GM19395 (cell line): ENCODE measurements around the gene SORBS1.

ENCODE experiments used
- ATAC-seq: cut with Tn5 transposase; IDR thresholded peaks from one replicate; pipeline ENCODE4 v1.9.1; 2021; ENCODE audit warnings: mild to moderate bottlenecking, moderate library complexity; ENCODE audit not compliant: unreplicated experiment

Gene SORBS1

DNA sequence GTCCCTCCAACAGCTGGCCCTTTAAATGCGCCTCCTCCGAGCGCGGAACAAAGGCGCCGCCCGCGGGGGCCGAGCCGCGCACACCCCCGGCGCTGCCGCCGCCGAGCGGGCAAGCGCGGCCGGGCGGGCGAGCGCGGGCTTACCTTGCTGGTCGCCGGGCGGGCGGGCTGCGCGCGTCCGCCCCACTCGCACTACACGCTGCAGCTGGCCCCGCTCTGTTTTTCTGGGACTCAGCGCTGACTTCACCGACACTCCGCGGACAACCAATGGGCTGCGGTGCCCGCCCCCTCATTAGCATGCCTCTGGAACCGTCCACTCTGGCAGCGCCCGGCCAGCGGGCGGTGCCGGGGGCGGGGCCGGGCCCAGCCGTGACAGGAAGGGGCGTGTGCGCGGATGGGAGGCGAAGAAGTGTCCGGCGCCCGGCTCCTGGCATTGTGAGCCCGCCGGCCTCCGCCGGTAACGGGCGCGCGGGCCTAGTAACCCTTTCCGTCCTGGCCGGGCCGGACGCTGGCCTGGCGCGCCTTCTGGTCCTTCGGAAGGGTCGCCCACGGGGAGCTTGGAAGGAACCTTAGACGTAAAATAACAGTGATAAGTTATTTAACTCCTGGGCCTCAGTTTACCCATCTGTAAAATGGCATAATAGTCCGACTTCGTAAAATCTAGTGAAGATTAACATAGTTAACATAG lies at the start of gene SORBS1:
SORBS1 (minus strand) TSS at position 195 of the 687 bp plus-strand sequence. CDS start 120,236 bp downstream, outside the sequence.
- peak; percentile 100 for ATAC-seq

DNA sequence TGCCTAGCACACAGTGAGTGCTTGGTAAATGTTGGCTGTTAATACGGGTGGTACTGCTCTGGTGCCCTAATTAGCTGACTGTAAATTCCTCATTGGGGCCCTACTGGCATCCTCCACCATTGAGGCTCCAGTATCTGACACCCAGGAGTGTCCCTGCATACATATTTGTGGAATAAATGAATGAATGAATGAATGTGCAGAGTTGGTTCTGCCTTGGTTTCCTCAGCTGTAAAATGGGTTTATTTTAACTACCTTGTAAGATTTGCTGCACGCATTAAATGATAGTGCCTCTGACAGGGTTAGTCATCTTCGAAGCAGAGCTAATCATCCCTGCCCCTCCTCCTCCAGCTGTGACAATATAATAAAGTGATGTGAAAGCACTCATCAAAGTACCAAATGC lies 49.6 kb upstream of the SORBS1 start:
- no peak for ATAC-seq

DNA sequence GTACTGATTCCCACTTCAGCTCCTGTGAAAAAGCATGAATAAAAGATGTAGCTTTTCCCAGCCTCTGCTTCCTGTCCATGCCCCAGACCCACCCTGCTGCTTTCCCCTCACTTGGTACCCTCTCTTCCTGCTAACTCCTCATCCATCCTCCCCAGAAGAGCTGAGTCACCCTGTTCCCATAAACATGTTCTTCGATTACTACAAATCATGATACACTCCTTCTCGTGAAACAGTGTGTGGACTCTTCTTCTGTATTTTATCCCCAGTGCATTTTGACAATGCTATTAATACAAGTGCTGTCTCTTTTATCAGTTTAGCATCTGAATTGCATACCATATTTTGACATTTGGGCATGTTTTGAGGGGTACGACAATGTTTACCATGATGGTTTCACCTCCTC lies 45.8 kb upstream of the SORBS1 start:
- no peak for ATAC-seq

DNA sequence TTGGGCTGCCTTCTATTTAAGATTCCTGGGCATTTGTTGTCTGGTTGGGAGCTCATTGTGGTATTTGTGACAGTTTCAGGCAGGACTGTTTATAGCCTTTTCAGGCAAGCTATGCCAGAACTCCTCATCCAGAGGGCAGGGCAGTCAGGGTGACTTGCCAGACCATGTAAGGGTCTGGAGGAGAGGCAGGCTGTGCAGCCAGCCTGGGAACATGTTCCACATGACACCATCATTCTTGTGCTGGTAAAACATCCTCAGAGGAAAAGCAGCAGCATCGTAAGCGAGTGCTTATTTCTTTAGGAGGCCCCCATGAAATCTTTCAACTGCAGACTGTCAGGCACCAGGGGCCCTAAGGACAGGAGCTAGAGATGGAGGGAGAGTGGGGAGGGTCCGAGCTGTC lies 44.0 kb upstream of the SORBS1 start:
- no peak for ATAC-seq

DNA sequence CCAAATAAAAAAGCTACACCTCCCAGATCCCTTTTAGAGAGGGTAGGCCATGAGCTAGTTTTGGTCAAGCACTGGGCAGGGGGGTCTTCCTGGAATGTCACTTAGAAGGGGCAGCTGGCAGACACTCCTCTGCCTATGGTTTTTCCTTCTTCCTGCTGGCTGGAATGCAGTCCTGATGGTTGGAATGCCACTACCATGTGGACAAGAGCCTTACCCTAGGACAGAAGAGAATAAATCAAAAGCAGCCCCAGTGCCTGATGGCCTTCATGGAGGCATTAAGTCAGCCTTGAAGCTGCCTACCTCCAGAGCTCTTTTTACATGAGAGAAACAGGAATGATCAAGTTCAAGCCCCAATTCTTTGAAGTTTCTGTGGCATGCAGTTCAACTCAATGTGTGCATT lies 43.5 kb upstream of the SORBS1 start:
- ATAC-seq: no peak

DNA sequence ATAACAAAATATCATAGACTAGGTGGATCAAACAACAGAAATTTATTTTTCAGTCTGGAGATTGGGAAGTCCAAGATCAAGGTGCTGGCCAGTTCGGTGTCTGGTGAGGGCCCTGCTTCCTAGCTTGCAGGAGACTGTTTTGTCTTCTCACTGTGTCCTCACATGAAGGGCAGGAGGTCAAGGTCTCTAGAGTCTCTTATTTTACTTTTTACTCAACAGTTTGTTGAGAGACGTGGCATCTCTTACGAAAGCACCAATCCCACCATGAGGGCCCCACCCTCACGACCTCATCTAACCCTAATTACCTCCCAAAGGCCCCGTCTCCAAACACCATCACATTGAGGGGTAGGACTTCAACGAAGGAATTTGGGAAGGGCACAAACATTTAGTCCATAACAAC lies 41.2 kb upstream of the SORBS1 start:
- ATAC-seq: no peak

DNA sequence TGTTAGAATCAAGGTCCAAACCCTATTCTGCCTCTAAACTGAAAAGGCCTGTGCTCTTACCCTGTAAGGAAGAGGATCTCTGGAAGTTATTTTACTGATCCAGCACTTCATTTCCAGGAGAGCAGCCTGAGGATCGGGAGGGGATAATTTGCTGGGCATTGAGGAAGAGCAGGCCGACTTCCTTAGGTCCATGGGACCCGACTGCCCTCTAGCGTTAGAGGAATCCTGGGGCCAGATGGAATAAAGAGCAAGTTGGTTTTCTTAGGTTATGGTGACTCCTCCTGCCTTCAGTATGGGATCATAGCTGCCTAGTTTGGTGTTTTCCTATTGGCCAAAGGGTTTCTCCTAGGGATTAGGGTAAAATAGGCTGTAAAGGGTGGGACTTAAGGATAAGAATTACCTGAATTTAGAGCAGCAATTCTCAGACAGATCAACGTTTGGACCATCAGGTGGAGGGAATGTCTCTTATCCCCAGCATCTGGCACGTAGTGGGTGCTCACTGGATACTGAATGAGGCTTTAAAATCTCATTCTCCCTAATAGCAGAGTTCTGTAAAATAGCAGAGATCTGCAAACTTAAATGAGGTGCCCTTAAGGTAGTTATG lies 40.0 kb upstream of the SORBS1 start:
- peak; percentile 65 for ATAC-seq

DNA sequence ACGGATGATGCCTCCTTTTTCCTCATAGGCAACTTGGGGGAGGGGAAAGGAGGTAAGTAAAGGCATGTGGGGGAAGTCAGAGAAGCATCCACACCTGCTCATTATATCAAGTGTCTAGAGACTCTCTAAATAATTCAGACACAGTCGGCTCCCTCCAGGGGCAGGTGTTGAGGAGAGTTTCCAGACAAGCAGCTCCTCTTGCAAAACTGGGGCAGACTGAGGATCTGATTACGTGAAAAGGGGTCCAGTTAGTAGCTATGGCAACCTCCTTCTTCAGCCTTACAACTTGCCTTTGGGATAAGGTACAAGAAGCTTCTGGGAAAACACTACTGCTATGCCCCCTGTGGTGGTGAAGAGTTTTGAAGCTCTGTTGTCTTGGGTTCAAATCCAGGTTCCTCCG lies 39.0 kb upstream of the SORBS1 start:
- no peak for ATAC-seq

DNA sequence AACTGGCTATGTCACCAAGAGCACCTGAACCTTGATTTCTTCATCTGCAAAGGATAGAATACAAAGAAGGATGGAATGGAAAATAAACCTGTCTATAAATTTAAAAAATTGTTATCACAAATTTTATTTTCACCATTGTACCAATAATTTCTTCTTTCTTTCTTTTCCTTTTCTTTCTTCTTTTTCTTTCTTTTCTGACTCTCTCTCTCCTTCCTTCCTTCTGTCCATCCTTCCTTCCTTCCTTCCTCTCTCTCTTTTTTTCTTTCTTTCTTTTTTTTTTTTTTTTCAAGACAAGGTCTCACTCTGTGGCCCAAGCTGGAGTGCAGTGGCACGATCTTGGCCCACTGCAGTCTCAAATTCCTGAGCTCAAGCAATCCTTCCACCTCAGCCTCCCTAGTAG lies 36.6 kb upstream of the SORBS1 start:
- no peak for ATAC-seq

DNA sequence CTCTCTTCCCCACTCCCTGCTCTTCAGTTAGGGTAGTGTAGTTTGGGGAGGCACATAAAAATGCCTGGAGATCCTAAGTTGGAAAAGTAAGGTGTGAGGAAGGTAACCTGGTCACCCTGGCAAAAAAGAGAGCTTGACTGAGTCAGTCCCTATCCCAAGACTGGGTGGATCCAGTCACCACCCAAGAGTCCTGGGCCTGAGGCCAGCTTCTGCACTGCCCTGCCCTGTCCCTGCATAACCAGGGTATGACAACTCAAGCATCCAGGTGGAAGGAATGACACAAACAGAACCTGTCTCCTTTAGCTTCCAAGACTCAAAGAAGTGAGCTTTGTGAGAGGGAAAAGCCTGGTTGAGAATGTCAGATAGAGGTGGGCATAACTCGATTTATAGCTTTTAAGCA lies 26.9 kb upstream of the SORBS1 start:
- no peak for ATAC-seq

DNA sequence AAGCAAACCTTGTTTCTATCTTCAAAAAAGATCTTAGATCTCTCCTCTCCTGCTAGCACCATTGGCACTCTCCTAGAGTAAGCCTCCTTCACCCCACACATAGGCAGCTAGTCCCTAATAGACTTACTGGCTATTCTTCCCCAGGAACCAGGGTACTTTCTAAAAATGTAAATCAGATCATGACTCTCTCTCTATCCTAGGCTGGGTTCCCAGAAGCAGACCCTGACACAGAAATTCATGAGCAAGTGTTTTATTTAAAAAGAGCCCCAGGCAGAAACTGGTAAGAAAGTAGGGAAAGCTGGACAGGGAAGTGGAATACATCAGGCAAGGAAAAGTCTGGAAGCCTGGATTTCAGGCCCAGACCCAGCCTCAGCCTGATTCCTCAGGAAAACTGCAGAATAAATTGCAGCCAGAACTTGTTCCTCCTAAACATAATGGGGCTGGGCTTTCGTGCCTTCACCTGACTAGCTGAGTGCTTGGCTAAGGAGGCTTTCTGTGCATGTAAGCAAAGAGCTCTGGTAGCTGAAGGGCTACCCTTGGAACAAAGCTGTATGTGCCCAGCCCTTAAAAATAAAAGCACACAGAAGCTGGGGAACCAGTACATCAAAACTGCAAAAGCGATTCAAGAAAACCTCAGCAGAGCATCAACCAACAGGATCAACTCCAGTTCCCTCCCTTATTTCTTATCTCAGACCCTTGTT lies 18.8 kb upstream of the SORBS1 start:
- no peak for ATAC-seq

DNA sequence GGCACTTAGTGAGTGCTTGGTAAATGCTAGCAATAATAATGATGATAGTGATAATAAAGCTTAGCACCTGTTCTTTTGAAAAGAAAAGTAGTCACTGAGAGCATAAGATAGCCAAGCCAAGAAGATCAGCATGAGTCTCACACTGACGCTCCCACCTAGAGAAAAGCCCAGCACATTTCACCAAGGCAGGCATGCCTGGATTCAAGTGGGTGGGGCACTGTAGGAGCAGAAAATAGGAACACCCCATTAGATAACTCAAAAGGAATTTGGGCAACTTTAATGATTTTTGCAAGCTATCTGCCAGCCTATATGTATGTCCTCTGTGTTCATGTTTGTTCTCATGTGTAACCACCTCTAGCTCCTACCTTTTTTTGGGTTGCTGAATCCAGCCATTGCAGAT lies 18.1 kb upstream of the SORBS1 start:
- no peak for ATAC-seq

DNA sequence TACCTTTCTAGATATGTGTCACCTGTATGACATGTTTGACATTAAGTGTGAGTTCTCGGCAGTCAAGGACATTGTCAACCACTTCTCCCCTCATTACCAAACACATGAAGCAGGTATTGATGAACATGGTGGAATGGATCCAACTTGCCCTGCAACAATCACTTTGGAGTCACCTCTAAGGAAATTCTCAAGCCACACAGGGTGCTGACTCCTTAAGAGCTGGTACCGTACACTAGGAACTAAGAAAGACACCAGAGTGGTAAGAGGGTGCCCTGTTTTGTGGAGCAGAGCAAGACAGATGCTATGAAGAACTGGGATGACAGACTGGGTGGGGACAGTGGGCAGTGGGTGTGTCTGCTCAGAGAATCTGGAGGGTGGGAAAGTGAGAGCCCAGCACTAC lies 17.4 kb upstream of the SORBS1 start:
- no peak for ATAC-seq

DNA sequence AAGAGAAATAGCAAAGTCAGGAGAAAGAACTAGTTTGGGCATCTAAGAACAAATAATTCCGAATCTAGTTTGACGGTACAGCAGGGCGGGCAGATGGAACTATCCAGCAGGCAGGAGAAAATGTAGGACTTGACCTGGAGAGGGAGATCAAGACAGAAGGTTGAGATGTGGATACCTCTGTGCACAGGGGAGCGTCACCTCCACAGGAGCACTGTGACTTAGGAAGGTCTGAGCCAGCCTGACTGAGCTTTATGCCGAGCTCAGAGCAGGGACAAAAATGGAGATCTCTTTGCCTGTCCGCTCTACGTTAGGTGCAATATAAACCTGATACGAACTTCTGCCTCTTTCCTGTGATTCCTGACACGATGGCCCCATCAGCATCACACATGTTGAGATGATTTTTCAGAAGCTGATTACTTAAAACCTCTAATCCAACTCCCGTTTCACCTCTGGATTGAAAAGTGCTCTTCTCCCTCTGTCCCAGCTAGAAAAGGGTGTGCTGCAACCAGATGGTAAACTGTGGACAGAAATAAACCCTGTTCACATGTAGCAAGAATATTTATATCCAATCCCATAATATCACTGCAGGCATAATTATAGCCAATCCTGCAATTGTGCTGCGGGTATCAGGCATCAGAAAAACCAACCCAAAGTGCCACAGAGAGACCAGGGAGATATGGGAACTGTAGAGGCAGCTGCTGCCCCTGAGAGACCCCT lies 13.6 kb upstream of the SORBS1 start:
- ATAC-seq: no peak

DNA sequence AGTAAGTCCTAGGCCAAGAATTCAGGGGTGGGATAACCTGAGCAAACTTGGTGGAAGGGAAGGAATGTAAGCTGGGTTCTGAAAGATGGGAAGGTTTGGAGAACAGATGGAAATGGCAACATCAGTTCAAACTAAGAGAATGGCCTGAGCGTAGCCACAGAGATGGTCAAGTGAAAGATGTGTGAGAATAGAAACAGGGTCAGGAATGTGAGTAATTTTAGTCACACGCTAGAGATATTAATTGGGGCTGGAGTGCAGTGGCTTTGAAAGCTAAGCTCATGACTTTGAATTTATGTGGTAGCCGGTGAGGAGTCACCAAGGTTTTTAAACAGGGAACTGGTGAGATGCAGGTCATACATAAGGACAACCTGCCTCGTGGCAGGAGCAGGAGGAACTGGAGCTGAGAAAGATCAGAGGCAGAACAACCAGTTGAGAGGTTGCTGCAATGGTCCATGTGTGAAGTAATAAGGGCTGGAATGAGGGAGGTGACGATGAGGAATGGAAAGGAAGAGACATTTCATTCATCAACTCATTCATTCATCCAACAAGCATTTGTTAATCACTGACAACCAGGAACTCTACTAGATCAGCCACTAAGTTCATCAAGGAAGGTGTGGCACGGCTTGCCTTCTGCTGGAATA lies 12.9 kb upstream of the SORBS1 start:
- ATAC-seq: no peak

DNA sequence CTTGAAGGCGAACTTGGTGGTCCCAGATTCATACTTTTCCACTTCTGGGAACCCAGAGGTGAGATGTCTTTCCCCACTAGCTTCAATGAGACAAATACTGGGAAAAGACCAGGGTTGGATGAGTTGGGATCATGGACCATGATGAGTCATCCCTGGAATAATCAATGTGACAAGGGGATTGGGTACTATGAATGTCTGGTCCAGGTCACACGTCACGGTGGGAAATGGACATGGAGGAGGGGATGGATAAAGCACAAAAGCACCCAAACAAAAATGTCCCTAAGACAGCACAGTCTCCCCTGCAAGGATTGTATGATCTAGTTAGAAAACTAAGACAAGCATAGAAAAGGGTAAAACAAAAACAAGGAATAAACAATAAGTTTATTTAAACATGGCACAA lies 12.4 kb upstream of the SORBS1 start:
- ATAC-seq: no peak

DNA sequence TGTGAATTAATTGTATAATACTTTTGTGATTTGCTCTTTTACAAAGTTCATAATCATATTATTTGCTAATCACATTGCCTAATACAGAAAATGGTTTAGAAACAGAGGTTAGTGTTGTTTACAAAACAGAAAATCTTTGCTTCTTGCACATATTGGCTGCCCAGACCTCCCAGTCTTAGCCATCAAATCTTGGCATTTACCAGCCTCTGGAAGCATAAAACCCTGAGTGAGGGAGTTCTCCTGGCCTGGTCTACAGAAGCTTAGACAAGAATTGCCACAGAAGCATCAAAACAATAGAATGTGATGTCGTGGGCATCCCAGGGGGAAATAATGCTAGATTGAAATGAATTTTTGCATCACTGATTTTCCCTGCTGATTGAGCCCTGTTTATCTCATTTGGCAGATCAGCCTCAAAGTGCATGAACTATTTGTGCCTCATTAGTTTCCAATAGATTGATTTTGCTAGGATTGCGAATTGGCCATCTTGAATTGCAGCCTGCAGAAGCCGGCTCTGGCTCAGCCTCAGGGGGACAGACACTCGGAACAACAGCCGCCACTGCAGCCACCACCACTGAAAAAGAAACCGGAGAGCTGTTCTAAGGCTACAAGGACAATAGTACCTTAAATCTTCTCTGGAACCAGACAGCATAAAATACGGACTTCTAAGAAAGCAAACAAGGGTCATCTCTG lies 11.1 kb upstream of the SORBS1 start:
- no peak for ATAC-seq

DNA sequence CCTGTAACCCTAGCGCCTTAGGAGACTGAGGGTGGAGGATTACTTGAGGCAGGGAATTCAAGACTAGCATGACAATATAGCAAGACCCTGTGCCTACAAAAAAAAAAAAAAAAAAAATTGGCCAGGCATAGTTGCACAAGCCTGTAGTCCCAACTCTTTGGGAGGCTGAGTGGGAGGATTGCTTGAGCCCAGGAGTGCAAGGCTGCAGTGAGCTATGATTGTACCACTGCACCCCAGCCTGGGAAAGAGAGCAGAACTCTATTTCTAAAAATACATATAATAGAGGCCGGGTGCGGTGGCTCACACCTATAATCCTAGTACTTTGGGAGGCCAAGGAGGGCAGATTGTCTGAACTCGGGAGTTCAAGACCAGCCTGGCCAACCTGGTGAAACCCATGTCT lies 10.2 kb upstream of the SORBS1 start:
- ATAC-seq: no peak

DNA sequence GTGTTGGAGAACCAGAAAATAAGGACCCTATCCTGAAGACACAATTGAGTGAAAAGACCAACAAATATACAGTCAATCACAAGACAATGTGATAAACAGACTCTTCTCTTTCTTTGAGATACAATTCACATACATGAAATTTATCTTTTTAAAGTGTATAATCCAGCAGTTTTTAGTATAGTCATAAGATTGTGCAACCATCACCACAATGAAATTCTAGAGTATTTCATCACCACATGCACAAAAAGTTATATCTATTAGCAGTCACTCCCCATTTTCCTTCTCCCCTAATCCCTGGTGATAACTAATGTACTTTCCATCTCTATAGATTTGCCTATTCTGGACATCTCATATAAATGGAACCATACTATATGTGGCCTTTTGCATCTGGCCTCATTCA lies 8.2 kb upstream of the SORBS1 start:
- ATAC-seq: no peak

DNA sequence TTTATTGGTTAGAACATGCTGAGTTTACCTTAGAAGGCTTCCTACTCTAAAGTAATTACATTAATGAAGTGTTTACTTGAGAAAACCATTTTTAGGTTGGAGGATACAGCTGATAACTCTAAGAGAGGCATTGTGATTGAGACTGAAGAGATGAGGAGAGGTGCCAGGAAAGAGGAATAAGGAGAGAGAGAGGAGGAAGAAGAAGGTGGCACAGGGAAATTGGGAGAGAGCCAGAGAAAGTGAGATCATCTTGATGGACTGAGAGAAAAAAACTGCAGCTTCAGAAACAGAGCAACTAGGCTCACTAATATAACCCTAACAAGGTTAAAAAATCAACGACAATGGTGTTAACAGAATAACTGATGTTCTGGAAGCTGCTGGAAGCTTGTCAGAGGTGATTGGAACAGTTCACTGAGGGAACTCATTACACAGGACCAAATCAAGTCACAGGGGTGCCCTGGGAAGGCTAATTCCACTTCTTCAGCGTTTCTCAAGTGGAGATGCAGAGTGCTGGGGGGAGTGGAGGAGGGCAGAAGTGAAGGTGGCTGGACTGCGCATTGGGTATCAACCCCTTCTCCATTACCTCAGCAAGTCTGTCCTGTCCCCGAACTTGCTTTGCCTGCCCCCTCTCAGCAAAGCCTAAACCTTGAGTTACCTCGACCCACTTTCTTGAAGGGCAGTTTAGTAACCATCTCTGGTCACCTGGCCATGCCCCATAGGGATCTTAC lies 6.9 kb upstream of the SORBS1 start:
- ATAC-seq: no peak
